ENCODE results near the gene B4GALT5.
"Not testable (repeated sequence)": the region's sequence is repeated elsewhere in the genome, so short reads cannot be mapped to it uniquely, and the experiment has no call there.

Gene B4GALT5, protein sequence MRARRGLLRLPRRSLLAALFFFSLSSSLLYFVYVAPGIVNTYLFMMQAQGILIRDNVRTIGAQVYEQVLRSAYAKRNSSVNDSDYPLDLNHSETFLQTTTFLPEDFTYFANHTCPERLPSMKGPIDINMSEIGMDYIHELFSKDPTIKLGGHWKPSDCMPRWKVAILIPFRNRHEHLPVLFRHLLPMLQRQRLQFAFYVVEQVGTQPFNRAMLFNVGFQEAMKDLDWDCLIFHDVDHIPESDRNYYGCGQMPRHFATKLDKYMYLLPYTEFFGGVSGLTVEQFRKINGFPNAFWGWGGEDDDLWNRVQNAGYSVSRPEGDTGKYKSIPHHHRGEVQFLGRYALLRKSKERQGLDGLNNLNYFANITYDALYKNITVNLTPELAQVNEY

DNA sequence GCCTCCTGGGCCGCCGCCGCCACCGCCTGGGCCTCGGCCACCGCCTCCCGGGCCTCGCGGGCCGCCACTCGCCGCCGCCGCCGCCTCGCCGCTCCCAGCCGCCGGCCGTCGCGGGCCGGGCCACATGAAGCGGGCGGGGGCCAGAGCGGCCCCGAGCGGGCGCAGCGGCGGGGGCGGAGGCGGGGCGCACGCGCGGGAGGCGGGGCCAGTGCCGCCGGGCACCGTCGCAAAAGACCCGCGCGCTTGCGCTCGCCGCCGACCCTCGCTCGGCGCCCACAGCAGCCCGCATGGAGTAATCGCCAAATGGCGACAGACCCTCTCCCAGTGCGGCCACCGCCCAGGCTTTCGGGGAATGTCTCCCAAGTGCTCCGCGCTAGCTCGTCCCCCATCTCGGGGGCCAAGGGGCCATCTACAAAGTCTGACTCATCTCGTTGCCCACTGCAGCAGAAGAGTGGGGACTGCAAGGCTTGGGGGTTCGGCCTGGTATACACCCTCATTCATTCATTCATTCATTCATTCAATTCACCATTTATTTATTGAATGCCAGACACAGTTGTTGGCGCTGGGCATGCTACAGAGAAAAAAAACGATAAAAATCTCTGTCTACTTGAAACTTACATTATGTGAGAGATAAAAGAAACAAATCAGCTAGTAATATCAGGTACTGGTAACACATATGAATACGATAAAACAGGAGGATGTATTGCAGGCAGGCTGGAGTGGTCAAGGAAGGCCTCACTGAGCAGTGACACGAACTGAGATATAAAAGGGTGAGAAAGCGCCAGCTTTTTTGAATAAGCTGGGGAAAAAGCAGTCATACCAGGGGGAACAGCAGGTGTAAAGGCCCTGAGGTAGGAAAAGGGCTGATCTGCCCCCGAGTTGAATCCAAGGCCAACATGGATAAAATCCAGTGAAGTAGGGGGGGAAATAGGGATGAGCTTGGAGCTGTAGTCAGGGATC lies at the start of gene B4GALT5:
Gene B4GALT5 (minus strand): TSS at position 126 of the 960 bp plus-strand sequence. CDS start 188 bp downstream, outside the sequence.
- peak; percentile 83 for DNase-seq

DNA sequence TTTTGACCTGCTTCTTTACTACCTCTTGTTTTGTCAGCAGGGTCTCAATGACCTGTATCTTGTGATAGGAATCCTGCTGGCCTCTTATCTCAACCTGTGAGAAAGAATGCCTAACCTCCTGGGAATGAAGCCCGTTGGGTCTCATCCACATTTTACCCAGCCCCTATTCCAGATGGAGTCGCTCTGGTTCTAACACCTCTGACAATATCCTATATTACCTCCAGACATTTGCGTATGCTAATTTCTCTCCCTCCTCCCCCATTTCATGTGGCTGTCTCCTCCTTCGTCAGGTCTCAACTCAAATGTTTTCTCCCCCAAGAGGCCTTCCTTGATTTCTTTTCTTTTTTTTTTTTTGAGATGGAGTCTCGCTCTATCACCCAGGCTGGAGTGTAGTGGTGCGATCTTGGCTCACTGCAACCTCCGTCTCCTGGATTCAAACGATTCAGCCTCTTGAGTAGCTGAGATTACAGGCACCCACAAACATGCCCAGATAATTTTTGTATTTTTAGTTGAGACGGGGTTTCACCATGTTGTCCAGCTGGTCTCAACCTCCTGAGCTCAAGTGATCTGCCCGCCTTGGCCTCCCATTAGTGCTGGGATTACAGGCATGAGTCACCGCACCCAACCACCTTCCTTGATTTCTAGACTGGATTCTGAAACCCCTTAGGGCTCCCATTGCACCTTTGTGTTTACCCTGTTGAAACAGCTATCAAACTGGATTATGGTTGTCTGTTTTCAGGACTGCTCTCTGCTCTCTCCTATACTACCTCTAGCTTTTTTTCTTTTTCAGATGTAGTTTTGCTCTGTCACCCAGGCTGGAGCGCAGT lies 49.5 kb upstream of the B4GALT5 start:
- no peak for DNase-seq

DNA sequence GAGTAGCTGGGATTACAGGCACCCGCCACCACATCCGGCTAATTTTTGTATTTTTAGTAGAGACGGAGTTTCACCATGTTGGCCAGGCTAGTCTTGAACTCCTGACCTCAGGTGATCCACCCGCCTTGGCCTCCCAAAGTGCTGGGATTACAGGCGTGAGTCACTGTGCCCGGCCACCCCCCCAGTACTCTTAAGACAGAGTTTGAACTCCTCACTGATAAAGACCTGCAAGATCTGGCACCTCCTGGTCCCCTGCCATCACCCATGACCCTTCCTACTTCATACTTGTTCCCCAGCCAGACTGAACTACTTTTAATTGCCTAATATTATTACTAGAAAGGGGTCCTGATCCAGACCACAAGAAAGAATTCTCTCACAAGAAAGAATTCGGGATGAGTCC lies 48.2 kb upstream of the B4GALT5 start:
- DNase-seq, result not testable (repeated sequence)

DNA sequence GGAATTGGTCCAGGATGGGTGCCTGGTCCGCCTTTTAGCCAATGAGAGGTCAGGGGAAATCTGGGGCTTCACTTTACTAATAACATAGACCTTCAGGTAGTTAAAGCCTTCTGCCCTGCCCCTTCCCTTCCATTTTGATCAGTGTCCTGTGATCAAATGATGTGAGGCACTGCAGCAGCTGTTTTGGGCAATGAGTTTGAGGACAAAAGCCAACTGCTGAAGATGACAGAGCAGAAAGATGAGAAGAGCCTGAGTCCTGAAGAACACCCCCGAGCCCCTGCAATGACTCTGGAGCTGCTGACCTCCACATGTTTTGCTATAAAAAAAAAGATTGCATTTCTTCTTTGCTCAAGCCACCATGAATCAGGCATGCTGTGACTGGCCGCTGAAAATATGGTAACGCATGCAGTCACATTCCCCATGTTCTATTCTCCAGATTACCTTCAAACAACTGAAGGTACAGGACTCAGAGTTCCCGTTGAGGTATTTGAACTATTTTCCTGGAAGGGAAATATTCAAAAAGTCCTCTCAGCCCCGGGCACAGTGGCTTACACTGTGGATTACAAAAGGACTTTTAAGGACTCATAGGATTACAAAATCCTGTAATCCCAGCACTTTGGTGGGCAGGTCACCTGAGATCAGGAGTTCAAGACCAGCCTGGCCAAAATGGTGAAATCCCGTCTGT lies 45.7 kb upstream of the B4GALT5 start:
- no peak for DNase-seq

DNA sequence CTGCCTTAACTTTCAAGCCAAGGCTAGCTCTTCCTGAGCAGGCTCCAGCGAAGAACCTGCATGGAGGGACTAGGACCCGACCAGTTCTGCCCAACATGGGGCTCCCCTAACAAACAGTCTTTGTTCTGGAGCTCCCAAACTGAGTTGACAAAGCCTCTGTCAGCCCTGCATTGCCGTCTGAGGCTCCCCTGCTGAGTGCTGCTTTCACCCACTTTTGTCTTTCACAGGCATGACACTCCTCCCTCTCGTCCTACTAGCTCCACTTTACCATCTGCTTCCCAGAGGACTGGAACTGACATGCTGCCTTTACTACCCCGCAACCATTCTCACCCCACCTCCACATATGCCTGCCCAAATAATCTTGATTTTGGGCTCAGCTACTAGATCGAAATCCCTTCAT lies 45.1 kb upstream of the B4GALT5 start:
- DNase-seq, result no peak

DNA sequence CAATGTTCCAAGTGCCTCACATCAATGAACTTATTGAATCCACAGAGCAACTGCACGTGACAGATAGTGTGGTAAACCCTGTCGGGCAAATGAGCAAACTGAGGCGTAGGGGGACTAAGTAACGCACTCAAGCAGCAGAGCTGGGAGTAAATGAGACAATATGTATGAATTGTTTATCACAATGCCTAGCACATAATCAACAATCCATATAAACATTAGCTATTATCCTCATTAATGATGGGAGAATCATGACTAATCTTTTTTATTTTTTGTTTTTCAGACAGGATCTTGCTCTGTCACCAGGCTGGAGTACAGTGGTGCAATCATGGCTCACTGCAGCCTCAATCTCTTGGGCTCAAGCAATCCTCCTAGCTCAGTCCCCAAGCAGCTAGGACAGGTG lies 43.9 kb upstream of the B4GALT5 start:
- DNase-seq, result no peak

DNA sequence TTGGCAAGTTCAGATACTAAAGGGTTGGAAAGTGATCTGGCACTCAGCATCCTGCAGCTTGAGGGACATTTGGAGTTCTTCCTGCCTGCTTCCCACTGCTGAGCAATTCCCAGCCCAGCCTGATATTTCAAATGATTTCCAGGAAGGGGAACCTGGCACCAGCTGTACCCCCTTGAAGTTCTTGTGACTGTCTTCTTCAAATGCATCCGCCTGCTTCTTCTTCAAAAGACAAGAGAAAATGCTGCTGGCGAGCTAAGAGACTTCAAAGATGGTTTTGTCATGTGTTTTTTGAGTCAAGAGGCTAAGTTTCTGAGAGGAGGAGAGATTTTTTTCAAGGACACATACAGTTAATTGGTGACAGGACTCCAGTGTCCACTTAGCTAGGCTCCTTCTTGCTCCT lies 42.6 kb upstream of the B4GALT5 start:
- DNase-seq, result no peak

DNA sequence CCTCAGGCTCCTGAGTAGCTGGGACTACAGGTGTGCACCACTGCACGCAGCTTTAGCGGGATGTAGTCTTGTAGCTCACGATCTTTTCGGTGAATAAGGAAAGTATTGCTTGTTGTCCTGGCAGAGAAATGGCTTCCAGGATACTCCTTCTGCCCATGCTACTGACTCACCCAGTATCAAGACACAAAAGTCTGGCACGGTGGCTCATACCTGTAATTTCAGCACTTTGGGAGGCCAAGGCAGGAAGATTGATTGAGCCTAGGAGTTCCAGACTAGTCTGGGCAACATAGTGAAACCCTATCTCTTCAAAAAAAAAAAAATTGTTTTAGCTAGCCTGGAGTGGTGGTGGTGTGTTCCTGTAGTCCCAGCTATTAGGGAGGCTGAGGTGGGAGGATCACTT lies 40.9 kb upstream of the B4GALT5 start:
- DNase-seq, result no peak

DNA sequence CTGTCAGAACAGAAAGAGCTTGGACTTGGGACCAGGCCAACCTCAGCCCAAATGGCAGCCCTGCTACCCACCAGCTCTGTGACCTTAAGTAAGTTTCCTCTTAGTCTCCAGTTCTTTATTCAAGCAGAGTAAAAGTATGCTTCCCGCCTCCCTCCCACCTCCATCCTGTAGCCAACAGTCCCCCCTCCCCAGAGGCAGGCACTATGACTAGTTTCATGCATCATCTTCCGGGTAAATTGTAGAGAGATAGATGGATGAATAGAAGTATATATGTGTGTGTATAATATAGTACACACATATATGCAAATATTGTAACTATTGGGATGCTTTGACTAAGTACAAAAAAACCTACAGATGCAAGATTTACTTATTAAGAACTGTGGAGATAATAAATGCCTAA lies 39.5 kb upstream of the B4GALT5 start:
- no peak for DNase-seq

DNA sequence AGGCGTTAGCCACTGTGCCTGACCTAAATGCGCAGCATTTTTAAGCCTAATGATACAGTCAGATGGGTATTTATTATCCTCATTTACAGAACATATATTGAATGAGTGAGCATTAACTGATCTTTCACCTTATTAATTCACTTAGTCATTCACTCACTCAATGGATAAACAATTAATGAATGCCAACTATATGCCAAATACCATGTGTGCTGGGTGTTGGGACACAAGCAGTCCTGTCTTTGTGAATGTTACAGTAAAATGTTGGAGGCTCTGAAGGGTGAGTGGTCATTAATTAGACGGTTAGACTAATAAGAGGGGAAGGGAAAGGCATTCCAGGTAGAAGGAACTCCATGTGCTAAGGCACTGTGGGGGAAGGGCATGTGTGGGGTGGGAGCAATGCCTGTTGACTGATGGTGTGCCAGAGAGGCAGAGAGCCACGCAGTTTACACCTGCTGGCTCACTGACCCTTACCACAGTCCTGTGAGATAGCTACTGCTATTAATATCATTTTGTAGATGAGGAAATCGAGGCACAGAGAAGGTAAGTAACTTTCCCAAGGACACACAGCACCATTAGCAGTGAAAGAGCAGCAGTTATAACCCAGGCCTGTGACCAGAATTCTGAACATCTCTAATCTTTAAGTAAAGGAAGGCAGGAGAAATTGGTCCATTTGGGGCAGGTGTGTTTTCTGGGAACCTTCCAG lies 38.7 kb upstream of the B4GALT5 start:
- no peak for DNase-seq

DNA sequence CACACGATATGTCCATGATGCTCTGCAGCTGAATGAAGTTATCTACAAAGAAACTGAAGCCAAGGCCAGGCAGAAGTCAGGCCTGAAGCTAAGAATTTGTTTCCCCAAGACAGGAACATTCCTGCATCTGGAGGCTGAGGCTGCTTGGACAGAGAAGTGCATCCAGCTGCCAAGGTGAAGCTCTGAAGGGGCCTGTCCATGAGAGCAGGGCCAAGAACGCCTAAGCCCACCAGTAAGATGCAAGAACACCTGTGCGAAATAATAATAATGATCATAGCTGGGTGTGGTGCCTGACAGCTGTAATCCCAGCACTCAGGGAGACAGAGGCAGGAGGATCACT lies 37.7 kb upstream of the B4GALT5 start:
- DNase-seq, result no peak

DNA sequence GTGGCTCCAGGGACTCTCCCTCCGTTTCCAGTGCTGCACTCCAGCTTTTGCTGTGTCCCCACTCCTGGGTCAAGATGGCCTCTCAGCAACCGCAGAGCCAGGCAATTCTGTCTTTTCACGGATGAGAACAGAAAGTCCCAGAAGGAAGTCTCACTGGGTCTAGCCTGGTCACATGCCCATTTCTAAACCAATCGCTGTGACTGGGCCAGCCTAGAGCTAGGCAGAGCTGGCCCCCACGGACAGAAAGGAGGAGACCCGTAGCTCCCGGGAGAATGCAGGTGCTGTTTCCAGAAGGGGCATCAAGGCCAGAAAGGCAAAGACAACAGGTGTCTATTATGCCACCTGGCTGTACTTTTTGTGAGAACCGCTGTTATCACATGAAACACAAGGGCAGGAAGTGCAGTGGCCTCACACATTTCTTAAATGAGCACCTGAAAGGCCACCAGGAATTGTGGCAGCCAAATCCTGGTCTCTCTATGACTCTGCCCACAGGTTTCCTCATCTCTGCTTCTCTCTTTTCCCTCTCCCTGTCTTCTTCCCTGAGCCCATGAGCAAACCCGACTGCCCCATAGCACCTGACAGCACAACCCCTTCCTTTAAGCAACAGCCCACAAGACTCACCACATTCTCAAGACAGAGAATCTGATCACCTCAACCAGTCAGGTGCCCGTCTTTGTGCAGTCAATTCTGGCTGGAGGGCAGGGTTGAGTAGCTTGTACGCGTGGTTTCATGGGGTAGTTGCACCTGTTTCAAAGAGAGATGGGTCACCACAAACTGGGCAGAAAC lies 37.1 kb upstream of the B4GALT5 start:
- no peak for DNase-seq

DNA sequence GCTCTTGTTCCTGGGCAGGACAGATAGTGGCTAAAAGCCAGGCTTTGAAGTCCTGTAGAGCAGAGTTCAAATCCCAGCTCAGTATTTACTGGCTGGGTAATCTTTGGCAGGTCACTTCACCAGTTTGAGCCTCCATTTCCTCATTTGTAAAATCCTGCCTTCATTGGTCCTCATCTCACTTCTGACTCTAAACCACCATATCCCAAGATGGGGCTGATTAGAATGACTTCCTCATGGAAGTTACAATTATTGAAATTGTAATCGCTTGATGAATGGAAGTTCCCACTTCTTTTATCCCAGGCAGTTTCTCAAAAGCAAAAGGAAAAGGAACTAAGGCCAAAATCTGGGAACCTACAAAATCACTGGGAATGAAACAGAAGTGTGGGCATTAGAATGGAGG lies 35.9 kb upstream of the B4GALT5 start:
- DNase-seq, result no peak

DNA sequence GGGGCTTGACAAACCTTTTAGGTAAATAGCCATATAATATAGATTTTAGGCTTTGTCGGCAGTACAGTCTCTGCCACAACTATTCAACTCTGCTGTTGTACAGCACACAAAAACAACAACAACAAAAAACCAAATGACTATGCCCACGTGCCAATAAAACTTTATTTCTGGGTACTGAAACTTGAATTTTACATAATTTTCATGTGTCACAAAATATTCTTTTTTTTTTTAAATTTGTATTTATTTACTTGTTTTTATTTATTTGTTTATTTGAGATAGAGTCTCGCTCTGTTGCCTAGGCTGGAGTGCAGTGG lies 34.8 kb upstream of the B4GALT5 start:
- no peak for DNase-seq

DNA sequence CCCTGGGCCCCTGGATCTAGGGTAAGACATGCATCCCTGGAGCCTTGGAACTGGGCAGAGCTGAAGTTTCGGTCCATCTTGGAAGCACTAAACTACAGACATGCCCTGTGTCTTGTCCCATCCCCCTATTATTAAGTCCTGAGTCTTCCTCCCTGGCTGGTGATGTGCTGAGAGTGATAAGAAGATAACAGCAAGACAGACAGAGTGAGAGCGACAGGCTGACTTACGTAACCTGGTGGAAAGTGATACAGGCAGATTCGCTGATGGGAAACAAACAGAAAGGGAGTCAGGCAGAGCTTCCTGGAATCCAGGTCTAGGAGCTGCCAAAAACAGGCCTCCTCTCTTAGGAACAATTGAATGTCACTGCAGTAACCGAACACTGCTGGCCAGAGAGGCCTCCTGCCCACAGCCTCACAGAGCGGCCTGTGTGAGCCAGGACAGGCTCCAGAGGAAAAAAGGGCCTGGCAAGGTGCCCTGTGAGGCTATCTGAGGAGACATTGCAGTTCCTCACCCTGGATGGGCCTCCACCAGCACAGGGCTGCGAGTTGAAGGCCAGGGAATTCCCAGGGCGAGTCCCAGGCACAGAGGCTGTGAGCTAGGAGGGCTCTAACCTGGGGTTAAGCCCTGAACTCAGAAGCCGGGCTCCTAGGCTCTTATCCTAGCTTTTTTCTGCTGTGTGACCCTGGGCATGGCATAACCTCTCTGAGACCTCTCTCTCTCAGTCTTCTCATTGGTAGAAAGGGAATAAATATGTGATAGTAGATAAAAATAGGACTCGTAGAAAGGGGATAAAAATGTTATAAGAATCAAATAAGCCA lies 34.2 kb upstream of the B4GALT5 start:
- DNase-seq, result no peak

DNA sequence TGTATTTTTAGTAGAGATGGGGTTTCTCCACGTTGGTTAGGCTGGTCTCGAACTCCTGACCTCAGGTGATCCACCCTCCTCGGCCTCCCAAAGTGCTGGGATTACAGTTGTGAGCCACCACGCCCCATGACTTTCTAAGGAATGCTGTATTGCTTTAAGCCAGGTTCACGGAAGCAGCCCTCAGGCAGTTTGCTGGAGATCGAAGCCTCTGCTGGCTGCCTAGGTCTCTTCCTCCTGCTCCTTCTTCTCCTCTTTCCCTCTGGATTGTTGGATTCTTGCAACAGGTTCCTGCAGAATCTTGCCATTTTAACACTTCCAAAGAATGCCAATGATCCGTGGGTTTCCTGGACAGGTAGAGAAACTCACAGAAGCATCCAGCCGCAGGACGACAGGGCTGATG lies 29.3 kb upstream of the B4GALT5 start:
- DNase-seq, result no peak

DNA sequence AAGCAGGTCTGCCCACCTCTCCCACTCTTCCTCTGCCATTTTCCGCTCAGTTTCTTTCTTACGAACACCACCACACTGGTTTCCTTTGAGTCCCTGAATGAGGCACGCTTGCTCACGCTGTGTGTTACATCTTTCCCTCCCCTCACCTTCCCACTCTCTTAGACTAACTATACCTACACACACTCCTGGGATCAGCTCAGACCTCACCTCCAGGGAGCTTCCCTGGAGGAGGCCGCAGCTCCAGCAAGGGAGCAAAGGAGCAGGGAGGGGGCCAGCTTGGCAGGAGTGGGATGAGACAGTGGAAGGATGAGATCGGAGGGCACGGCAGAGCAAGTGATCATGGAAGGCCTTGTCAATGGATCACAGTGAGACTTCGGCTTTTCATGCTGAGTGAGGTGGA lies 28.3 kb upstream of the B4GALT5 start:
- DNase-seq, result no peak

DNA sequence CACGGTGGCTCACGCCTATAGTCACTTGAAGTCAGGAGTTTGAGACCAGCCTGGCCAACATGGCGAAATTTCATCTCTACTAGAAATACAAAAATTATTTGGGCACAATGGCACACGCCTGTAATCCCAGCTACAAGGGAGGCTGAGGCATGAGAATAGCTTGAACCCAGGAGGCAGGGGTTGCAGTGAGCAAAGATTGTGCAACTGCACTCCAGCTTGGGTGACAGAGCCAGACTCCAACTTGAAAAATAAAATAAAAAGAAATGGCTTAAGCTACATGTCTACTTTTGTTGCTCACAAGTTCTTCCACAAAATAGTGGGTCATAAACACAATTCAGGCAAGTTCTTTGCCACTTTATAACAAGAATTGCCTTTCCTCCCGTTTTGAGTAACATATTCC lies 27.1 kb upstream of the B4GALT5 start:
- no peak for DNase-seq

DNA sequence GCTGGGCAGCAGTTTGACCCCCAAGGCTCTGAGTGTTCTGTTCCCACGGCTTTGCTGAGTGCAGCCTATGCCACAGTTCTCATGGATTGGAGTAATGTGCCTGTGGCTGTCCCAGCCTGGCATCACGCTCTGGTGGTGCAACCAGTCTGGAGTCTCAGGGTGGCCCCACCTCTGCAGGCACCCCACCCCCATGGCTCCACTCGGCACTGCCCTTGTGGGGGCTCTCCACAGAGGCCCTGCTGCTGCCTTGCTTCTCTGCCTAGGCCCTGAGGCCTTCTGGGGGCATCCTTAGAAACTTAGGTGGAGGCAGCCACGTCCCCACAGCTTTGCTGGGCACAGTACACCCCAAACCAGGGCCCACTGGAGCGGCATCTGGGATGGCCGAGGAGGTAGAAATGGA lies 25.4 kb upstream of the B4GALT5 start:
- no peak for DNase-seq

DNA sequence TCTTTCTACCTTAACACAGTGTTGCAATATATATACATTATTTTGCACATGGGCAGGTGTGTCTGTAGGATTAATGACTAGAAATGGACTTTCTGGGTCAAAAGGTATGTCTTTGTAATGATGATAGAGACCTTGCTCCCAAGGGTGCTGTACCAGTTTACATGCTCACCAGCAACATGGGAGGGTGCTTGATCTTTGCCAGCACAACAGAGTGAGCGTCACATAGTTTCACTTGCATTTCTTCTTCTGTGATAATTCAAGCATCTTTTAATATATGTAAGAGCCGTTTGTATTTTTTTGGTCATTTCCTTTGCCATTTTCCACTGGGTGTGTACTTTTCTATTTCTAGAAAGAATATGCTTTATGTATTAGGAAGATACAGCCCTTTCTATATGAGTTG lies 23.6 kb upstream of the B4GALT5 start:
- no peak for DNase-seq
